Measurements from ENCODE around the gene YOD1. TPM values are rescaled to one million over a fixed set of nuclear protein-coding genes. Genes with fewer than 3 reads are reported as not detected.
A peak's percentile ranks its signal among the peaks of the same experiment; 100 is the strongest.

The YOD1 gene
- total RNA-seq, 1 donor from 2014 or later: 4.2 TPM

DNA sequence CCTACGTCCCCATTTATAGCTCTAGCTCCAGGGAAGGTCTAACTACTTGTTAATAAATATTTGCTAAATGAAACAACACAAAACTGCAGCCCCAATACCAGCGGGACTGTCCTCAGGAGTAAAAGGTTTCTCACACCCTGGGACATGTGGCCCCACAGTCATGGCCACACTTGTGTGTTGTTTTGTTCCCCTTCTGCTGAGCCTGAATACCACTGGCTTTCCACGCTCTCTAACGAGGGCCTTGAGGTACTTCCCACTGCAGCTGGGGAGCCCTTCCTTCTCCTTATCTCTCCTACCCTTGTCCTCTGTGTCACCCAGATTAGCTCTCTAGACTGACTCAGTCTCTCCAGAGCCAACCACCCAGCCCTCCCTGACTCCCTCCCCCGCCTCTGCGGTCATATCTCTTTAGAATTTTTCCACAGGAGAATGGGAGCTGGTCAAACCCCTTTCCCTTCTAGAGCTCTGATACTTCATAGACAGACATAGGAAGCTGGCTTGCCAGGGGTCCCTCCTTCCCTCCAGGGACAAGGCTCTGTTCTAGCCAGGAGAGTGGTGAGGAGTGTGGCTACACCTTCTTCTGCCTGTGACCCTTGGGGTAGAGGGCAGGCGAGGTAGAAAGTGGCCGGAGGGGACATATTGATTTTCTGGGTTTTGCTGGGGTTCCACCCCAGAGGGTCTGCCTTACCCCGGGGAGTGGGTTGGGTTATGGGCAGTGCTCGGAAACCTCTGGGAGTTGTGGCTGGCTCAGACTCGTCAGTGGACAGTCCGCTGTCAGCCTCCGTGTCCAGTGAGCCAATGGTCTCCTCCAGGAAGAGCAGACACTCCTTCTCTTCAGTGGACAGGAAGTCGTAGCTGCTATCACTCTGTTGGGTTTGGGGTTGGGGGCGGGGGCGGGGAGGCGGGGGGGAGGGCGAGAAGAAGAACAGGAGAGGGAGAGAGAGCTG, 26.5 kb downstream of the YOD1 start:
- no peak for DNase-seq
- peak overlapping the region; percentile 93 for H3K27ac ChIP-seq (replicated peaks)
- intact Hi-C loops (cut with micrococcal nuclease): no loop called here

DNA sequence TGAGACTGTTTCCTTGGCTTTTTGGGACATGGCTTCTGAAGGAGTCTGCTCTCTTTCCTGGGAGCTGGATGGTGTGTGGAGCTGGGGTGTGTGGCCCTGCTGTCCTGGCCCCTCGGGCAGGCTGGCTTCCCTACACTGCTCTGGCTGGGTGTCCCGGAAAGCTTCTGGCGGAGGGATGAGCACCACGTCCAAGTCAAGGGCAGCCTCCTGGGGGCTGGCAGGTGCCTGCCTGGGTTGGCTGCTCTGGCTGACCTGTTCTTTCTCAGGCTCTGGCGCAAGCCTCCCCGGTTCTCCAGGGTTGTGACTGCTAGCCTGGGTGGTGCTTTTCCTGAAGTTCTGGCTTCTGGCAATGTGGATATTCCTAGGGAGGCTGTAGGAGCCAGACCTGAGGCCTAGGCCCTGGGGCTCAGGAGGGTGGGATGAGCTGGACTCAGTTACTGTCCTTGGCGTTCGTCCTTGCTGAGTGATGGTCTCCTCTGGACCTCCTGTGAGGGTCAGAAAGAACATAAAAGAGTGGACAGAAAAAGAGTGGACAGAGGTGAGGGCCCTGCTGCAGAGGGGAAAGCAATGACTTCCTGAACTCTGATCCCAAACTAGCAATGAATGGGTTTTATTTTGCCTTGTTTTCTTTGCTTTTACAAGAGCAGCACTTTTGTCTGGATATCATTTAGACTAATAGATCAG, 27.9 kb downstream of the YOD1 start:
- intact Hi-C loops (cut with micrococcal nuclease): no loop called here

More for the DNA sequence above, 26.5 kb downstream of the YOD1 start:
- peaks cover 53% of the 10 kb centered on the region for H3K4me1 ChIP-seq
- H3K4me3 ChIP-seq: peak overlapping the region; percentile 29
- no peaks in the 10 kb centered on the region for H3K9me3 ChIP-seq (replicated peaks)
- TF ChIP-seq, protein P1, sequence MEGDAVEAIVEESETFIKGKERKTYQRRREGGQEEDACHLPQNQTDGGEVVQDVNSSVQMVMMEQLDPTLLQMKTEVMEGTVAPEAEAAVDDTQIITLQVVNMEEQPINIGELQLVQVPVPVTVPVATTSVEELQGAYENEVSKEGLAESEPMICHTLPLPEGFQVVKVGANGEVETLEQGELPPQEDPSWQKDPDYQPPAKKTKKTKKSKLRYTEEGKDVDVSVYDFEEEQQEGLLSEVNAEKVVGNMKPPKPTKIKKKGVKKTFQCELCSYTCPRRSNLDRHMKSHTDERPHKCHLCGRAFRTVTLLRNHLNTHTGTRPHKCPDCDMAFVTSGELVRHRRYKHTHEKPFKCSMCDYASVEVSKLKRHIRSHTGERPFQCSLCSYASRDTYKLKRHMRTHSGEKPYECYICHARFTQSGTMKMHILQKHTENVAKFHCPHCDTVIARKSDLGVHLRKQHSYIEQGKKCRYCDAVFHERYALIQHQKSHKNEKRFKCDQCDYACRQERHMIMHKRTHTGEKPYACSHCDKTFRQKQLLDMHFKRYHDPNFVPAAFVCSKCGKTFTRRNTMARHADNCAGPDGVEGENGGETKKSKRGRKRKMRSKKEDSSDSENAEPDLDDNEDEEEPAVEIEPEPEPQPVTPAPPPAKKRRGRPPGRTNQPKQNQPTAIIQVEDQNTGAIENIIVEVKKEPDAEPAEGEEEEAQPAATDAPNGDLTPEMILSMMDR (IDR thresholded peaks at IDR 0.05; ENCODE audit: borderline replicate concordance): no peak
- H3K27me3 ChIP-seq (ENCODE audit: low read depth): no peaks in the 10 kb centered on the region
- no peaks in the 10 kb centered on the region for H3K36me3 ChIP-seq

DNA sequence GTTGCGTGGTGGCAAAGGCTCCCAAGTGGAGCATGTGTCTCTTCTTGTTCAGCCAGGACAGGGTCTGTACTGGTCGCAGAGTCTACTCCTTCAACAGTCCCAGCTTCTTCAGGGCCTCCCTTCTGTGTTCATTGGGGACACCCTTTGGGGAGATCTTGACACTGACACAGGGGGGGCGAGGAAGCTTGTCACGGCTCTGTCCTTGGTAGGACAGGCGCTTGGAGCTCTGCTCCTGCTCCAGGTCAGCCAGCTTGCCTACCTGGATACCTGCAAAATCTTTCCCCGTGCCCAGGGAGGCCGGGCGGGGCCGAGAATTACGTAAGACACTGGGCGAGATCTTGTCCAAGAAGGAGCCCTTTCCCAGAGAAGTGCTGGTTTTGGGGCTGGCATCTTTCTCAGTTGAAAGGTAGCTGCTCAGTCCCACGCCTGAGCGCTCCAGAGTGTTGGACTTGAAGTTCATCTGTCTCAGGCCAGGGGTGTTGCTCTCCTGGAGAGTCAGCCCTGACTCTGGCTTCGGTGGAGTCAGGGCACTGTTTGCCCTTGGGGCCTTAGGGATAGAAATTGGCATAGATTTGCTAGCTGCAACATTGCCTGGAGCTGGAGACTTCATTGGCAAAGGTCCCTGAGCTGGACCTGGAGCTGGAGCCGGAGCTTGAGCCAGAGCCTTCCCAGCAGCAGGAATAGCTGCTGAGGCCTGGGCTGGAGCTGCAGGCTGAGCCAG, 29.0 kb downstream of the YOD1 start:
- Histone ChIP-seq H3K36me3 (no peaks in the 10 kb centered on the region), H3K27ac (replicated peaks) (peak overlapping the region; percentile 93), H3K4me3 (no peak overlapping the region), H3K9me3 (replicated peaks) (no peaks in the 10 kb centered on the region), H3K27me3 (ENCODE audit: low read depth) (no peaks in the 10 kb centered on the region), H3K4me1 (peaks cover 53% of the 10 kb centered on the region)
- DNase-seq: no peak
- TF ChIP-seq, protein P1 (IDR thresholded peaks at IDR 0.05; ENCODE audit: borderline replicate concordance): no peak
- intact Hi-C loops (cut with micrococcal nuclease): no loop called here

More for the DNA sequence above, 27.9 kb downstream of the YOD1 start:
- Histone ChIP-seq H3K36me3 (no peaks in the 10 kb centered on the region), H3K4me1 (peaks cover 53% of the 10 kb centered on the region), H3K27me3 (ENCODE audit: low read depth) (no peaks in the 10 kb centered on the region), H3K27ac (replicated peaks) (peak overlapping the region; percentile 93), H3K9me3 (replicated peaks) (no peaks in the 10 kb centered on the region), H3K4me3 (no peak overlapping the region)
- TF ChIP-seq, protein P1 (IDR thresholded peaks at IDR 0.05; ENCODE audit: borderline replicate concordance): no peak
- DNase-seq: no peak

DNA sequence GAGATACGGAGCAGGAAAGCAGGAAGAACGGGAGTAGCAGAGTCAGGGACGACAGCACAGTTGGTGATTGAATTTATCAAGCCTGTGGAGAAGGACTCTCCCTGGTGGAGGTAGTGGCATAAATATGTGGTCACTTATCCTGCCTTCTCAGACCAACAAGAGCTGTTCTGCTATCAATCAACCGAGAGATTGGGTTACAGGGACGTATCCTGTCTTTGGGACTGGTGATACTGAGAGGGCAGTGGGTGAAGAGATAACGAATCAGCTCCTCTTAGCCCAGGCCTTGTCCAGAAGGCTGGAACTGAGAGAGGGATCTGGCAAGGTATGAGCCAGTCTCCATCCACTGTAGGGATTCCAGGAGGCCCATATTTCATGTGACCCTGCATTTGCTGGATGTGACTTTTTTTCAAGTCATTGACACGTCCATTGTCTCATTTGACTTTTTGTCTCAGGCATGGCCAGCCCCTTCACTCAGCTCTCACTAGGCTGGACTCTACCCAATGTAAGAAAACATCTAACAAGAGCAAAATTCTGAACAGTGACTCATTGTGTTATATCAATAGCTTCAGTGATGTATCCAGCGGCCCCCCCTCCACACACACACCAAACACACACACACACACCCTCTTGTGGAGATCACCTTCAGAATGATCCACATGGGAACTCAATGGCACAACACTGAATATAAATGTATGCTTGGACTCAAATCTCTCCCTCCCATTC, 29.7 kb downstream of the YOD1 start:
- no peak for DNase-seq
- Histone ChIP-seq H3K27me3 (ENCODE audit: low read depth) (no peaks in the 10 kb centered on the region), H3K36me3 (no peaks in the 10 kb centered on the region), H3K27ac (replicated peaks) (no peak overlapping the region), H3K4me1 (peaks cover 47% of the 10 kb centered on the region), H3K4me3 (no peak overlapping the region), H3K9me3 (replicated peaks) (no peaks in the 10 kb centered on the region)
- intact Hi-C loops (cut with micrococcal nuclease): no loop called here
- TF ChIP-seq, protein P1 (IDR thresholded peaks at IDR 0.05; ENCODE audit: borderline replicate concordance): no peak

DNA sequence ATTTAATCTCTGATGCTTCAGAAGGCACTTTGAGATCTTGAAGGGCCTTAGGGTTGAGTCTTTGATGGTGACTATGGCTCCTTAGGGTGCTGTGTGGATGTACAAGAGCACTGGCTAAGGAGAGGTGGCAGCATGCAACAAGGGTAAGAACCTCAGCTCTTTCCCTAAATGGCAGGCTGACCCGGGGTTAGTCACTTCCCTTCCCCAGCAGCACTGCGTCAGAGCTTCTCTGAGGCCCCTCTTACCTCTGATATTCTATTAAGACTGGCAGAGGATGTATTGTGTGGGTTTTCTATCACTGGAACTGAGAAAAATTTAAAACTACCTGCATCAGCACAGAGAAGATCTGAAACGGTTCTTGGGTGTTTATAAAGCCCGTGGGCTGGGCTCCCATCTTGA, 30.3 kb downstream of the YOD1 start:
- no peak for DNase-seq
- intact Hi-C loops (cut with micrococcal nuclease): no loop called here
- no peaks in the 10 kb centered on the region for H3K9me3 ChIP-seq (replicated peaks)
- no peaks in the 10 kb centered on the region for H3K36me3 ChIP-seq
- no peak overlapping the region for H3K27ac ChIP-seq (replicated peaks)
- TF ChIP-seq, protein P1 (IDR thresholded peaks at IDR 0.05; ENCODE audit: borderline replicate concordance): no peak
- no peaks in the 10 kb centered on the region for H3K27me3 ChIP-seq (ENCODE audit: low read depth)
- H3K4me1 ChIP-seq: peaks cover 41% of the 10 kb centered on the region
- H3K4me3 ChIP-seq: no peak overlapping the region
